ENCODE measurements around the gene KCNG2. TPM values are rescaled to one million over a fixed set of nuclear protein-coding genes. Genes with fewer than 3 reads are reported as not detected.

KCNG2 gene
- total and polyA plus RNA-seq, 4 donors = 0.03 to 0.23 (median 0.08) TPM; not detected in 1

GRCh38 chr18:79859314-79859713, 61.6 kb downstream of the KCNG2 start:
- Histone ChIP-seq H3K9me3 (ENCODE audit: control insufficient read depth in 4 of 4, low read length in 3 of 4) (peaks cover 0 to 2% (median 0%) of the 10 kb centered on the region in 4 donors), H3K4me3 (ENCODE audit: low read depth in 1 of 3, low read length in 3 of 3) (no peak overlapping the region), H3K4me1 (ENCODE audit: control insufficient read depth in 4 of 4, insufficient read depth in 4 of 4, low read length in 3 of 4) (no peaks in the 10 kb centered on the region), H3K36me3 (ENCODE audit: control insufficient read depth in 4 of 4, insufficient read depth in 3 of 4, low read depth in 1 of 4, low read length in 3 of 4) (no peaks in the 10 kb centered on the region), H3K9ac (ENCODE audit: low read depth in 1 of 2, low read length in 2 of 2) (no peak overlapping the region), H3K27ac (ENCODE audit: low read depth in 1 of 2, low read length in 2 of 2) (no peak overlapping the region), H3K27me3 (ENCODE audit: control insufficient read depth in 4 of 4, insufficient read depth in 4 of 4, low read length in 3 of 4) (peaks cover 0 to 4% (median 2%) of the 10 kb centered on the region in 4 donors)
- no peak for TF ChIP-seq HNF4A (conservative IDR thresholded peaks at IDR 0.05)
- TF ChIP-seq JUND (IDR thresholded peaks at IDR 0.05) = no peak
- TF ChIP-seq, protein P1, sequence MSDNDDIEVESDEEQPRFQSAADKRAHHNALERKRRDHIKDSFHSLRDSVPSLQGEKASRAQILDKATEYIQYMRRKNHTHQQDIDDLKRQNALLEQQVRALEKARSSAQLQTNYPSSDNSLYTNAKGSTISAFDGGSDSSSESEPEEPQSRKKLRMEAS (IDR thresholded peaks at IDR 0.05) = no peak
- no peak for TF ChIP-seq ZBTB33 (IDR thresholded peaks at IDR 0.05)
- TF ChIP-seq FOXA2 (IDR thresholded peaks at IDR 0.05) = no peak
- TF ChIP-seq YY1 (IDR thresholded peaks at IDR 0.05) = no peak
- no peak for TF ChIP-seq RXRA (IDR thresholded peaks at IDR 0.05)
- TF ChIP-seq, protein P2, sequence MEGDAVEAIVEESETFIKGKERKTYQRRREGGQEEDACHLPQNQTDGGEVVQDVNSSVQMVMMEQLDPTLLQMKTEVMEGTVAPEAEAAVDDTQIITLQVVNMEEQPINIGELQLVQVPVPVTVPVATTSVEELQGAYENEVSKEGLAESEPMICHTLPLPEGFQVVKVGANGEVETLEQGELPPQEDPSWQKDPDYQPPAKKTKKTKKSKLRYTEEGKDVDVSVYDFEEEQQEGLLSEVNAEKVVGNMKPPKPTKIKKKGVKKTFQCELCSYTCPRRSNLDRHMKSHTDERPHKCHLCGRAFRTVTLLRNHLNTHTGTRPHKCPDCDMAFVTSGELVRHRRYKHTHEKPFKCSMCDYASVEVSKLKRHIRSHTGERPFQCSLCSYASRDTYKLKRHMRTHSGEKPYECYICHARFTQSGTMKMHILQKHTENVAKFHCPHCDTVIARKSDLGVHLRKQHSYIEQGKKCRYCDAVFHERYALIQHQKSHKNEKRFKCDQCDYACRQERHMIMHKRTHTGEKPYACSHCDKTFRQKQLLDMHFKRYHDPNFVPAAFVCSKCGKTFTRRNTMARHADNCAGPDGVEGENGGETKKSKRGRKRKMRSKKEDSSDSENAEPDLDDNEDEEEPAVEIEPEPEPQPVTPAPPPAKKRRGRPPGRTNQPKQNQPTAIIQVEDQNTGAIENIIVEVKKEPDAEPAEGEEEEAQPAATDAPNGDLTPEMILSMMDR (IDR thresholded peaks at IDR 0.05; ENCODE audit: low read depth, low read length, missing input control) = no peak
- no peak for TF ChIP-seq REST (IDR thresholded peaks at IDR 0.05)
- no peak for TF ChIP-seq FOXA1 (IDR thresholded peaks at IDR 0.05)
- no peak for TF ChIP-seq RAD21 (IDR thresholded peaks at IDR 0.05)
- no peak for TF ChIP-seq NR2F2 (IDR thresholded peaks at IDR 0.05)
- no peak for TF ChIP-seq EGR1 (IDR thresholded peaks at IDR 0.05; ENCODE audit: low read depth in 2 of 2)
- DNase-seq (ENCODE audit: low spot score) = peak; percentile 19
- 77% methylated on average over 7 of the region's 7 CpGs for WGBS

- Histone ChIP-seq H3K27ac (ENCODE audit: low read depth in 1 of 2, low read length in 2 of 2) (no peak overlapping the region), H3K36me3 (ENCODE audit: control insufficient read depth in 4 of 4, insufficient read depth in 3 of 4, low read depth in 1 of 4, low read length in 3 of 4) (no peaks in the 10 kb centered on the region), H3K9ac (ENCODE audit: low read depth in 1 of 2, low read length in 2 of 2) (no peak overlapping the region), H3K4me3 (ENCODE audit: low read depth in 1 of 3, low read length in 3 of 3) (no peak overlapping the region), H3K4me1 (ENCODE audit: control insufficient read depth in 4 of 4, insufficient read depth in 4 of 4, low read length in 3 of 4) (no peaks in the 10 kb centered on the region), H3K9me3 (ENCODE audit: control insufficient read depth in 4 of 4, low read length in 3 of 4) (peaks cover 0 to 2% (median 0%) of the 10 kb centered on the region in 4 donors), H3K27me3 (ENCODE audit: control insufficient read depth in 4 of 4, insufficient read depth in 4 of 4, low read length in 3 of 4) (no peaks in the 10 kb centered on the region)
- DNase-seq (ENCODE audit: low spot score) = no peak
- TF ChIP-seq, protein P2 (IDR thresholded peaks at IDR 0.05; ENCODE audit: low read depth, low read length, missing input control) = no peak
- WGBS = 77% methylated on average over 2 of the region's 2 CpGs
Observed at GRCh38 chr18:79861687-79862086, 63.9 kb downstream of the KCNG2 start.

All from liver (tissue), 9 donors.